ENCODE data around the gene ENAM.

DNA sequence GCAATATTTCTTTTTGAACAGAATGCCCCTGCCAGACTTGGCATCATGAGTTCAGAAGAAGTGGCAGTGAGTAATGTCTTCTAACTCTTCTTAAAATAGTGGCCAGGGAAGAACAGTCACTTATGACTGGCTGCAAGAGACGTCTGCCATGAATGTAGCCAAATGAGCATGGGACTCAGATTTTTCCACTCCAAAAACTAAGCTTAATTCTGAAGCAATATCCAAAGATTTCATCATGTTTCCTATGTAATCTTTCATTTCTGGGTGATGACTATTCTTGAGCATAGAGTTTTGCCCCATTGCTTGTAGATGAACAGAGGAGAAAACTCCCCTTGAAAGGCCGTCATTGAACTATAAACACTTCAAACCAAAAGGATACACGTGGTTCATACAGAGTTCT, 24.7 kb upstream of the ENAM start:
- TF ChIP-seq POLR2A (IDR thresholded peaks at IDR 0.05; ENCODE audit: low read depth, low read length) (no peak), POLR2AphosphoS5 (IDR thresholded peaks at IDR 0.05; ENCODE audit: low read depth, low read length) (no peak)
